ENCODE measurements around the gene KRT3.
"Not testable (repeated sequence)": the region's sequence is repeated elsewhere in the genome, so short reads cannot be mapped to it uniquely, and the experiment has no call there.

KRT3 gene

GRCh38 chr12:52756281-52756960, 39.5 kb downstream of the KRT3 start:
- DNase-seq: no peak

DNA sequence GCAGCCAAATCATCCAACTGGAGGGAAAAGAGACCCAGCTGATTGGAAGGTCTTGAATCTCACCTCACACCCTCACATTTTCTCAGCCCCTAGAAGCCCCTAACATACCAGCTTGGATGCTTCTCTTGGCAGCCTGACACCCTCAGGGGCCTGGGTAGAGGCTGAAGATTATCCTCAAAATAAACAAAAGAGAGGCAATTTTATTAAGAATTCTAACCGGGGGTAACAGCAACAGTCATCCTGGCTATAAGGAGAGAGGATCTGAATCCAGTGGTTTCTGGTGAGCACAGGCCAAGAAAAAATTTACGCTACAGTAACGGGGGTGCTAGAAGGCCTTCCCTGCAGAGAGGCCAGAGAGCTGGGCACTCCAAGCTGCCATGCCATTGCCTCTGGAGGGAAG, 40.4 kb downstream of the KRT3 start:
- DNase-seq: no peak

GRCh38 chr12:52754135-52754534, 41.8 kb downstream of the KRT3 start:
- DNase-seq: no peak

DNA sequence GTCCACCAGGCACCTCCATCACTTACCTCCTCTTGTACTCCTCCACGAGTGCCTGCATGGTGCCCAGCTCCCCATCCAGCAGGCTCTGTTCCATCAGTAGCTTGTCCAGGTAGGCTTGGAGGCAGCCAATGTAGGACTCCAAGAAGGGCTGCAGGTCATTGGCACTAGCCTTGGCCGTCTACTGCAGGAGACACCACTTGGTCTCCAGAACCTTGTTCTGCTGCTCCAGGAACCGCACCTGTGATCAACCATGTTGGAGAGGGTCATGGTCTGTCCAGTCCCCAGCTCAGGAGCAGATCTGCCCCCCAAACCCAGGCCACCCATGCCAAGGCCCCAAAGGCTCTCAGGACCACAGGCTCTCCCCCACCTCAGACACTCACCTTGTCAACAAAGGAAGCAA, 42.6 kb downstream of the KRT3 start:
- no peak for DNase-seq

- no peak for DNase-seq
Observed at GRCh38 chr12:52752516-52752915, 43.4 kb downstream of the KRT3 start.

DNA sequence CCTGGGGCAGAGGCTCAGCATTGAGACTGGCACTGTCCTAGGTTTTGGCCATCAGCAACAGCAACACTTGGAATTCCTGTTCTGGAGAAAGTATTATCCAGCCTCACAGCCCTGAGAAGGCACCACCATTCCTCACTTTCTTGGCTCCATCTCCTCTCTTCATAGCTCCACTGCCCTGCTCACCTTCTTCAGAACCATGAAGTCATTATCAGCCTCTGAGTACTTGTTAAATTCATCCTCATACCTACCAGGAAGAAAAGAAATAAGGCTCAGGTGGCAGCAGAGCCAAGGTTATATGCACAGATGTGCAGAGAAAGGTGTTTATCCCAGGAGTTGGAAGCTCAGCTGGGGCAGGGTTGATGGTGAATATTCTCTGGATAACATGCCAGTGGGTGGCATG, 44.1 kb downstream of the KRT3 start:
- no peak for DNase-seq

- not testable (repeated sequence) for DNase-seq
Observed at GRCh38 chr12:52750532-52750931, 45.4 kb downstream of the KRT3 start.

DNA sequence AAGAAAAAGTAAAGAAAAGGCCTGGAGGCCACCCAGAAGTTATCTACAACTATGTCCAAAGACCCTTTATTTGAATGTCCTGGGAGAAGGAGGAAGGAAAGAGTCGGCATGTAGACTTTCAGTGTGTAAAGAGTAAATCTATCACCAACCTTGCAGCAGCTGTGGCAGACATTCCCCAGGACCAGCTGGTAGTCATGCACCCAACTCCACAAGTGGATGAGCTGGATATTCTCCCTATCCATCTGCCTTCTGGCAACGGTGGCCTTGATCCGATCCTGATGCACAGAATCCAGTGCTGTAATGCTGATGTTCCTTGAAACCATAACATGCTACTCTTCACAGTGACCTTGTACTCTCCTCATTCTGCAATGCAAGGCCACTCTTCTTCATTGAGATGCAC, 46.1 kb downstream of the KRT3 start:
- no peak for DNase-seq

GRCh38 chr12:52748578-52748977, 47.3 kb downstream of the KRT3 start:
- DNase-seq: no peak

DNA sequence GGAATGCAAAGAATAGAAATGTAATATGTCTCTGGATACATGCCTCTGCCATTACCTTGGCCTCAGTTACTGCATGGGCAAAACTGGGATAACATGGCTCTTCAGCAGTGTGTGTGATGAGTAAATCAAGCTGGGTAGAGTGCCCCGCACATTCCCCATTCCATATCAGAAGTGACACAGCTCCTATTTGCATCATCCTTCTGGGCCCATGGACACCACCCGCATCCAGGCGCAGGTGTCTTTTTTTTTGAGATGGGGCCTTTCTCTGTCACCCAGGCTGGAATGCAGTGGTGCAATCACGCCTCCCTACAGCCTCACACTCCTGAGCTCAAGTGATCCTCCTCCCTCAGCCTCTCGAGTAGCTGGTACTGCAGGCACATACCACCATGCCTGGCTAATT, 50.4 kb downstream of the KRT3 start:
- DNase-seq: no peak

GRCh38 chr12:52744493-52745156, 51.3 kb downstream of the KRT3 start:
- no peak for DNase-seq

GRCh38 chr12:52742822-52743457, 53.0 kb downstream of the KRT3 start:
- no peak for DNase-seq

GRCh38 chr12:52742196-52742580, 53.7 kb downstream of the KRT3 start:
- DNase-seq: no peak

DNA sequence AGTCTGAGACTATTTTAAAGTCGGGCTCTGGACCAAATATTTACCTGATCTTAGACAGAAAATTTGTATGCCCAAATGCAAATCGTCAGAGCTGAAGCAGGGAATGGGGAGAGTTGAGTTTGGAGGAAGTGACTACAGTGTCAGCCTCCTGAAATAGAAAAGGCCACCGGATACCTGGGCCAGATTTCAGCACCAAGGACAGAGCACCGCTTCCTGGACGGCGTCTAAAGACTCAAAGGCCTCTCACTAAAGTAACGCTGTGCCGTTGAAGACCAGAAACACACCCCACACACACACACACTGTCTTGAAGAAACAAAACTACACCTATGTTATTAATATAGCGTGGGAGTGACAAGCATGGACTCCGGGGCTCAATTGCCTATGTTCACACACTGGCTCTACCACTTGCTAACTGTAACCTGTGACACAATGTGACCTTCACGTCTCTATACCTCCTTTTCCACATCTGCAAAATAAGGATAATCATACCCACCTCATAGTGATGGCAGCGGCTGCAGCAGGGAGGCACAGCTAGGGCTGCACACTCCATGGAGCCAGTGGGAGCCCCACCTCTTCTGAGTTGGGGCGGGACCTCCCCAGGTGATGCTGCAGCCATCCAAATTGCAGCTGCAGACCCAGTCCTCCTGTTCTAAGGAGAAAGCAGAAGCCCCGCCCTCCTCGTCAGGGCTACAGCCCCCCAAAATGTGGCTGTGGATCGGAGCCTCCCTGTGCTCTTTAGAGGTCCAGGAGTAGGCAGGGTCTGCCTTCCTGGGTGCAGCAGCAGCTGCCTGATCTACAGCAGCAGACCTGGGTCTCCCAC, 54.3 kb downstream of the KRT3 start:
- DNase-seq: peak; percentile 89

DNA sequence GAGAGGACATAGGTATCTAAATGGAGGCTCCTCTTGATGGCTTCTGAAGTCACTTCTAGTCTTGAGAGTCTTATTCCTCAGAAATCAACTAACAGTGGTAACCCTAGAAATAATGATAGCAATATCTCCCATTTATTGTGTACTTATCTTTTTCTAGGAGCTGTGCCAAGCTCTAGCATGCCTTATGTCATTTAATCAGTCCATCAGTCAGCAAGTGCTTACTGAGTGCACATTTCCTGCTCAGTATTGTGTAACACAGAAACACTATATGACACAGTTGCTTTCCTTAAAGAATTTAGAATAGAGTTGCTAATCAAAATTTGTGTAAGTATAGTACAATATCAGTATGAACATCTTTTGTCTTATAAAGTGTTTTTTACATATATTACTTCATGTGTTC, 55.3 kb downstream of the KRT3 start:
- peak; percentile 53 for DNase-seq

- DNase-seq: no peak
Observed at GRCh38 chr12:52739963-52740362, 56.0 kb downstream of the KRT3 start.

Measured in hematopoietic multipotent progenitor cell treated with erythropoietin and hydrocortisone succinate and interleukin-3 and kit ligand, for 6 days (in vitro differentiated cells).